Activated naive CD8-positive, alpha-beta T cell (primary cell): ENCODE results near the gene ZNF141.
"Not testable (repeated sequence)": the region's sequence is repeated elsewhere in the genome, so short reads cannot be mapped to it uniquely, and the experiment has no call there.

ENCODE experiments used
- H3K27ac Mint-ChIP-seq: one replicate; pipeline ENCODE4 v1.8.0; 2021; ENCODE audit warnings: mixed read lengths
- H3K27me3 Mint-ChIP-seq: one replicate; pipeline ENCODE4 v1.8.0; 2021; ENCODE audit warnings: mixed read lengths
- H3K36me3 Mint-ChIP-seq: one replicate; pipeline ENCODE4 v1.8.0; 2021; ENCODE audit warnings: mixed read lengths
- H3K4me1 Mint-ChIP-seq: one replicate; pipeline ENCODE4 v1.8.0; 2021; ENCODE audit warnings: low read depth, mixed read lengths
- H3K4me3 Mint-ChIP-seq: one replicate; pipeline ENCODE4 v1.8.0; 2021; ENCODE audit warnings: mild to moderate bottlenecking, mixed read lengths
- H3K9me3 Mint-ChIP-seq: one replicate; pipeline ENCODE4 v1.8.0; 2021; ENCODE audit warnings: low read depth, mixed read lengths

ZNF141 gene

GRCh38 chr4:337143-337931 lies at the start of gene ZNF141:
Gene ZNF141 (plus strand): TSS chr4:337814. CDS start chr4:337984, 170 bp downstream.
- Mint-ChIP-seq H3K27me3 (no peaks in the 10 kb centered on the region), H3K4me3 (peak within 1 kb of the TSS; percentile 100), H3K4me1 (peaks cover 30% of the 10 kb centered on the region), H3K36me3 (peaks cover 31% of the 10 kb centered on the region), H3K9me3 (peaks cover 18% of the 10 kb centered on the region), H3K27ac (peak within 1 kb of the TSS; percentile 99)

DNA sequence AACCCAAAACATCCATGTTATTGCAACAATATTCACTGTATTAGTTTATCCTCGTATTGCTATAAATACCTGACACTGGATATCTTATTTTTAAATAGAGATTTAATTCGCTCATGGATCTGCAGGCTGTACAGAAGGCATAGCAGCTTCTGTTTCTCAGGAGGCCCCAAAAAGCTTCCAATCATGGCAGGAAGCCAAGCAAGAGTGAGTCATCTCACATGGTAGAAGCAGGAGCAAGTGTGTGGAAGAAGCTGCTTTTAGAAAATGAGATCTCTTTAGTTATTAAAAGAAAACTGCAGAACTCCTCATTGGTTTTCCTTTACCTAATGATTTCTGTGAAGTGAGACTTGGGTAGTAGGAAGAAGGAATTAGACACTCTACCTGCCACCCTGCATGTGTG lies 48.7 kb upstream of the ZNF141 start:
- Mint-ChIP-seq H3K27me3 (no peaks in the 10 kb centered on the region), H3K4me1 (no peaks in the 10 kb centered on the region), H3K9me3 (peaks cover 27% of the 10 kb centered on the region), H3K4me3 (no peak overlapping the region), H3K27ac (no peak overlapping the region), H3K36me3 (peaks cover 23% of the 10 kb centered on the region)

- H3K36me3 Mint-ChIP-seq, result peaks cover 10% of the 10 kb centered on the region
- H3K27me3 Mint-ChIP-seq, result no peaks in the 10 kb centered on the region
- no peak overlapping the region for H3K4me3 Mint-ChIP-seq
- no peaks in the 10 kb centered on the region for H3K4me1 Mint-ChIP-seq
- no peak overlapping the region for H3K27ac Mint-ChIP-seq
- peaks cover 3% of the 10 kb centered on the region for H3K9me3 Mint-ChIP-seq
These were observed 42.9 kb upstream of the ZNF141 start for GRCh38 chr4:294732-295131.

DNA sequence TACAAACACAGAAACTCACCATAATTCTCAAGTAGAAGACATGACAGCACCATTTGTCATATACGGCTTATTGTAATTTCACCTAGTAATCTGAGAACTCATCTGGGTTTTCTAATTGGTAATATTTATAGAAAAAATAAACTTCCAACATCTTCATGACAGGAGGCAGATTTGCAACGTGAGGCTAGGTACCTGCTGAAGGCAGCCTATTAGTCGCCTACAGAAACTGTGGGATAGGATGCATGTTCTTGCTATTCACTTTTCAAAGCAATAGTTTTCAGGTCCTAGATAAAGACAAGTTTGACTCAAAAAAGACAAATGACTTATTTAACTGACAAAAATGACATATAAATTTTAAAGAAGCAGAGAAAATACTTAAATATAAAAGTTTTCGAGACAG lies 35.2 kb upstream of the ZNF141 start:
- no peak overlapping the region for H3K4me3 Mint-ChIP-seq
- H3K27me3 Mint-ChIP-seq, result peaks cover 18% of the 10 kb centered on the region
- H3K27ac Mint-ChIP-seq, result no peak overlapping the region
- peaks cover 12% of the 10 kb centered on the region for H3K36me3 Mint-ChIP-seq
- peaks cover 27% of the 10 kb centered on the region for H3K9me3 Mint-ChIP-seq
- H3K4me1 Mint-ChIP-seq, result peaks cover 11% of the 10 kb centered on the region

GRCh38 chr4:304516-304915 lies 33.1 kb upstream of the ZNF141 start:
- H3K27ac Mint-ChIP-seq, H3K4me3 Mint-ChIP-seq: not testable (repeated sequence)
- Mint-ChIP-seq H3K27me3 (peaks cover 18% of the 10 kb centered on the region), H3K36me3 (peaks cover 18% of the 10 kb centered on the region), H3K9me3 (peaks cover 30% of the 10 kb centered on the region), H3K4me1 (peaks cover 11% of the 10 kb centered on the region)

DNA sequence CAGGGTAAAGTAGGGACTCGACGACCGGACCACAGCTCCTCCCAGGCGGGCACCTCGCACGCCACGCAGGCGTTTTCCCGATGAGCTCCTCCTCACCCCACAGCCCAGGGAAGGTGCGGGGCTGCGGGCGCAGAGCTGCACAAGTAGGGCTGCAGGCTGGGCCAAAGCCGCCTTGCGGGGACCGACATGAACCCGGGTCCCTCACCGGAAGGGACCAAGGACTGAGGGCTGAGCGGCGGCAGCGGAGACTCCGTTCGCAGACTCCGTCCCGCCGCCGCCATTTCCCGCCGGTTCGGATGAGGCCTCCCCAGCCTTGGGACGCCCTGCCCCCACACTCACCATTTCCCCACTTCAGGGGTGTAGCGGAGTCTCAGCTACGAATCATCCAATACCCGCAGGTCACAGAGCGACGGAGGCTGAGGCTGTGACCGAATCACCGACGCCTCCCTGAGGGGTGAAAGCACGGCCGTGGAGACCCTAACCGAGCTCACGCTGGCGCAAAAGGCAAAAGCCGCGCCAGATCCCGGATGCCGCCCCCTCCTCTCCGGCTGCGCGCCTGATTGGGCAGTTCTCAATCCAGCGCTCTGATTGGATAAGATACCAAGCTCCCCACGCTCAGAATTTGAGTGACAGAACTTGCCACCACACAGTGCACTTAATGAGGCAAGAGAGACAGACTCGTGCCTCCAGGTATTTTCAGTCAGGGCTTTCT lies 32.5 kb upstream of the ZNF141 start, which contains the start of gene ZNF732:
Gene ZNF732 (minus strand): TSS at position 506 of the 712 bp plus-strand sequence. CDS start 164 bp downstream, at position 342.
- H3K4me3 Mint-ChIP-seq, result no peak within 1 kb of the TSS
- peaks cover 11% of the 10 kb centered on the region for H3K4me1 Mint-ChIP-seq
- H3K9me3 Mint-ChIP-seq, result peaks cover 30% of the 10 kb centered on the region
- peaks cover 18% of the 10 kb centered on the region for H3K36me3 Mint-ChIP-seq
- peaks cover 18% of the 10 kb centered on the region for H3K27me3 Mint-ChIP-seq
- no peak within 1 kb of the TSS for H3K27ac Mint-ChIP-seq

GRCh38 chr4:306551-306961 lies 31.1 kb upstream of the ZNF141 start:
- peaks cover 38% of the 10 kb centered on the region for H3K9me3 Mint-ChIP-seq
- no peak overlapping the region for H3K27ac Mint-ChIP-seq
- H3K4me1 Mint-ChIP-seq, result peaks cover 11% of the 10 kb centered on the region
- H3K27me3 Mint-ChIP-seq, result peaks cover 18% of the 10 kb centered on the region
- no peak overlapping the region for H3K4me3 Mint-ChIP-seq
- peaks cover 27% of the 10 kb centered on the region for H3K36me3 Mint-ChIP-seq

DNA sequence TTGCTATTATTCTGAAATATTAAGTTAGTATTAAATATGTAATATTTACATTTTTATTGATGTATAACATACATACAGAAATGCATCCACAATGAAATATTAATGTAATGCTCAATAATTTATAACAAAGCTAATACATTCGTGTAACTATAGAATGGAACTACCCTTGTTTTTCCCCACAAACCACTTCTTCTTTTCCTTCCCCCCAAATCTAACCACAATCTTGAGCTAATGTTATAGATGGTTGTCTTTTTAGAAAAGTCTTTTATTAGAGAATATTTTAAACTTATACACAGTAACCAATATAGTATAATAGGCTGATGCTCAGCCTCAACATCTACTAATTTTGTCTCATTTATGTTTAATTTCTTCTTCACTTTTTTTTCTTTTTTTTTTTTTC lies 27.8 kb upstream of the ZNF141 start:
- Mint-ChIP-seq H3K9me3 (peaks cover 32% of the 10 kb centered on the region), H3K27me3 (peaks cover 5% of the 10 kb centered on the region), H3K4me1 (peaks cover 11% of the 10 kb centered on the region), H3K27ac (no peak overlapping the region), H3K36me3 (peaks cover 22% of the 10 kb centered on the region), H3K4me3 (no peak overlapping the region)

GRCh38 chr4:314296-314903 lies 23.2 kb upstream of the ZNF141 start:
- Mint-ChIP-seq H3K27me3 (peaks cover 2% of the 10 kb centered on the region), H3K27ac (no peak overlapping the region), H3K36me3 (peaks cover 35% of the 10 kb centered on the region), H3K9me3 (peaks cover 32% of the 10 kb centered on the region), H3K4me3 (no peak overlapping the region), H3K4me1 (no peaks in the 10 kb centered on the region)

GRCh38 chr4:328729-329128 lies 8.9 kb upstream of the ZNF141 start:
- H3K36me3 Mint-ChIP-seq, result peaks cover 9% of the 10 kb centered on the region
- H3K4me3 Mint-ChIP-seq, result no peak overlapping the region
- H3K9me3 Mint-ChIP-seq, result peaks cover 11% of the 10 kb centered on the region
- H3K27me3 Mint-ChIP-seq, result no peaks in the 10 kb centered on the region
- H3K4me1 Mint-ChIP-seq, result no peaks in the 10 kb centered on the region
- no peak overlapping the region for H3K27ac Mint-ChIP-seq

DNA sequence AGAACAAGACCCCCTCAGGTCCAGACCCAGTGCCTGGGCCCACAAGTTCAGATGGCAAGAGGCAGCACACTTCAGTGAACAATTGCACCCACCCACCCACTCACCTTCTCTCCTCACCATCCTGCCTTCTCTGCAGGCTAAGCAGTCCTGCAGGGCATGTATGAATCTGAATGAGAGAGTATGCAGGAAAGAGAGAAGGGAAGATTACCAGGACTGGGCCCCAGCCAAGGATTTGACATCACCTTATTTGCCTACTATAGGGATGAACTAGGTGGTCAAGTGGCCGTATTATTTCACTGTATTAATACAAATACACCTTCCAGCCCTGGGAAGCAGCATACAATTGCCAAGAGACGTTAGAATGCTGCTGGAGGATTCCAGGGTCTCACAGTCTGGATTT lies 2.1 kb upstream of the ZNF141 start:
- H3K4me3 Mint-ChIP-seq, result peak overlapping the region; percentile 81
- H3K27me3 Mint-ChIP-seq, result no peaks in the 10 kb centered on the region
- H3K36me3 Mint-ChIP-seq, result peaks cover 22% of the 10 kb centered on the region

DNA sequence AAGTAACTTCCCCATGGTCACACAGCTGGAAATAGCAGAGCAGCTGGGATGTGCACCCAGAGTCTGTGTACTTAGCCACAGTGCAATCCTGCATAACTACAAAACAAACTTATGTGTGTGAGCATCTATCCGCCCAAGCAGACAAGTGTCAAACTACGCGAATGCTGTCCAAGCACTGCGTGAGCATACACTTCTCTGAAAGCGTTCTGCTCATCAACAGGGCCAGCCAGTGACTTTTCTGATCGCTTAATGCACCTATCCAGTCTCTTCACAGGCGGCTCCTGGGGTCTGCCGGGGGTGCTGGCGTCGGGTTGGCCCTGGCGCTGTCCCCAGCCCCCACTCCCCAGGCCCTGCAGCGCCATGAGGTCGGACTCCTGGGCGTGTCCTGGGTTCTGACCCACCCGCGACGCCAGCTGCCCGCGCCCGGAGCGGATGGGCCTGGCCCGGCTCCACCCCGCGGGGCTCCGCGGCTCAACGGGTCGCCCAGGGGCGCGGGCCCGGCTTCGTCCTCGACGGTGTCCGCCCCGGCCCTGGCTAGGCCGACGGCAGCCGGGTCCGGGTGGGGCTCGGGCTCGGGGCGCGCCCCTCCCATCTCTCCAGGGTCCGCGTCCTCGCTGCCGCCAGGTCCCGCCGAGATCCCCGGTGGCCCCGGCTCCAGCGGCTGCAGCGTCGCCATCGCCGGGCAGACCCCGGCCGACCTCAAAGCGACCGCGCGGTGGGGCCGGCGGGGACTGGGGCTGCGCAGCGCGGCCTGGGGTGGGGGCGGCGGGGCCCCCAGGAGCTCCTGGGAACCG lies 1.3 kb upstream of the ZNF141 start:
- Mint-ChIP-seq H3K36me3 (peaks cover 25% of the 10 kb centered on the region), H3K27ac (peak overlapping the region; percentile 68), H3K4me1 (peaks cover 30% of the 10 kb centered on the region), H3K27me3 (no peaks in the 10 kb centered on the region), H3K4me3 (peak overlapping the region; percentile 81), H3K9me3 (peaks cover 18% of the 10 kb centered on the region)

More for the DNA sequence above, 2.1 kb upstream of the ZNF141 start:
- no peak overlapping the region for H3K27ac Mint-ChIP-seq
- H3K4me1 Mint-ChIP-seq, result peaks cover 29% of the 10 kb centered on the region
- peaks cover 15% of the 10 kb centered on the region for H3K9me3 Mint-ChIP-seq

DNA sequence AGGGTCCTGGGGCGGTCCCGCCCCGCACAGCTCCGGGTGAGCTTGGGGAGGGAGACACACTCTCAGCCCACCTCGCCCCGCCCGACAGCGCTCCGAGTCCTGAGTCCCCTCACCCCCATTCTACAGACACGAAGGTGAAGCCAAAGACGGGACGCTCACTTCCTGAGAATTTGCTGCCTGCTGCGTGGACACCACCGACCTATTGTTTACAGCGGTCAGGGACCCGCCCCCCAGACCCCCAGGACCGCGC lies 796 bp upstream of the ZNF141 start:
- no peaks in the 10 kb centered on the region for H3K27me3 Mint-ChIP-seq
- peaks cover 18% of the 10 kb centered on the region for H3K9me3 Mint-ChIP-seq
- peaks cover 30% of the 10 kb centered on the region for H3K4me1 Mint-ChIP-seq
- peak overlapping the region; percentile 99 for H3K27ac Mint-ChIP-seq
- H3K4me3 Mint-ChIP-seq, result peak overlapping the region; percentile 100
- peaks cover 27% of the 10 kb centered on the region for H3K36me3 Mint-ChIP-seq

GRCh38 chr4:337932-338758 lies 531 bp downstream of the ZNF141 start:
- Mint-ChIP-seq H3K27ac (peak overlapping the region; percentile 99), H3K27me3 (no peaks in the 10 kb centered on the region), H3K4me3 (peak overlapping the region; percentile 100), H3K9me3 (peaks cover 18% of the 10 kb centered on the region), H3K4me1 (peaks cover 30% of the 10 kb centered on the region), H3K36me3 (peaks cover 33% of the 10 kb centered on the region)
